Neuronal stem cell (in vitro differentiated cells): ENCODE results near the gene TFB1M.

Experiments used
- DNase-seq: peaks from one replicate; pipeline ENCODE4 v3.0.0-alpha.2; 2013; ENCODE audit warnings: low spot score
- H2AFZ ChIP-seq: one replicate; pipeline ENCODE4 v1.6.1; 2013; ENCODE audit warnings: mild to moderate bottlenecking, low read length, inconsistent platforms
- H2AK5ac ChIP-seq: 2 replicates; pipeline ENCODE4 v1.6.1; 2013; ENCODE audit warnings: low read depth, mild to moderate bottlenecking, inconsistent platforms, low read length, moderate library complexity, mixed read lengths
- H2BK120ac ChIP-seq: 2 replicates; pipeline ENCODE4 v1.6.1; 2013; ENCODE audit warnings: low read depth, mild to moderate bottlenecking, inconsistent platforms, low read length, moderate library complexity, mixed read lengths
- H2BK12ac ChIP-seq: one replicate; pipeline ENCODE4 v1.6.1; 2013; ENCODE audit warnings: low read length, inconsistent platforms
- H2BK15ac ChIP-seq: 2 replicates; pipeline ENCODE4 v1.6.1; 2013; ENCODE audit warnings: mild to moderate bottlenecking, low read length, inconsistent platforms, mixed read lengths
- H2BK5ac ChIP-seq: one replicate; pipeline ENCODE4 v1.6.1; 2013; ENCODE audit warnings: inconsistent platforms, mild to moderate bottlenecking, low read length, moderate library complexity
- H3K14ac ChIP-seq: one replicate; pipeline ENCODE4 v1.6.1; 2013; ENCODE audit warnings: low read length, inconsistent platforms
- H3K18ac ChIP-seq: 2 replicates; pipeline ENCODE4 v1.6.1; 2013; ENCODE audit warnings: low read length, inconsistent platforms
- H3K23ac ChIP-seq: 2 replicates; pipeline ENCODE4 v1.6.1; 2013; ENCODE audit warnings: low read depth, mild to moderate bottlenecking, mixed read lengths, low read length, inconsistent platforms; ENCODE audit not compliant: poor library complexity
- H3K27ac ChIP-seq: replicated peaks from 3 replicates; pipeline ENCODE4 v1.5.1; 2013; ENCODE audit warnings: low read length, inconsistent platforms
- H3K27me3 ChIP-seq, 3 experiments: 2 replicates each; pipeline ENCODE4 v1.6.1; 2013; ENCODE audit warnings: low read length in 3 of 3, mild to moderate bottlenecking in 2 of 3, inconsistent platforms in 1 of 3, low read depth in 1 of 3, mixed read lengths in 1 of 3, moderate library complexity in 1 of 3; ENCODE audit not compliant: control insufficient read depth in 3 of 3, insufficient read depth in 3 of 3
- H3K36me3 ChIP-seq, 2 donors: replicated peaks in 1 of 2; 2 replicates each; pipeline ENCODE4 v1.6.1; 2013; ENCODE audit warnings: low read length in 2 of 2; ENCODE audit not compliant: control insufficient read depth in 2 of 2, insufficient read depth in 2 of 2
- H3K4ac ChIP-seq: 2 replicates; pipeline ENCODE4 v1.6.1; 2013; ENCODE audit warnings: inconsistent platforms, mild to moderate bottlenecking, low read length, moderate library complexity
- H3K4me1 ChIP-seq, 2 donors: 1 replicate in 1 of 2; 2 replicates in 1 of 2; pipeline ENCODE4 v1.6.1; 2013; ENCODE audit warnings: low read length in 2 of 2, low read depth in 1 of 2; ENCODE audit not compliant: control insufficient read depth in 2 of 2, insufficient read depth in 1 of 2
- H3K4me2 ChIP-seq: one replicate; pipeline ENCODE4 v1.6.1; 2013; ENCODE audit warnings: mild to moderate bottlenecking, low read length, inconsistent platforms; ENCODE audit not compliant: insufficient read depth, poor library complexity, severe bottlenecking
- H3K4me3 ChIP-seq, 2 donors: 2 replicates each; pipeline ENCODE4 v1.5.1; 2013; ENCODE audit warnings: low read length in 2 of 2, mild to moderate bottlenecking in 2 of 2, inconsistent platforms in 1 of 2, moderate library complexity in 1 of 2
- H3K79me1 ChIP-seq: one replicate; pipeline ENCODE4 v1.6.1; 2013; ENCODE audit warnings: low read depth, mild to moderate bottlenecking, inconsistent platforms, low read length, moderate library complexity
- H3K9ac ChIP-seq: one replicate; pipeline ENCODE4 v1.6.1; 2013; ENCODE audit warnings: mild to moderate bottlenecking, low read depth, low read length, inconsistent platforms; ENCODE audit not compliant: poor library complexity
- H3K9me3 ChIP-seq, 2 donors: replicated peaks in 1 of 2; 2 replicates each; pipeline versions ENCODE3 to v1.6.1; 2013; ENCODE audit warnings: low read length in 2 of 2, mild to moderate bottlenecking in 2 of 2, inconsistent platforms in 1 of 2, low read depth in 1 of 2, mixed read lengths in 1 of 2, moderate library complexity in 1 of 2; ENCODE audit not compliant: control insufficient read depth in 2 of 2, insufficient read depth in 1 of 2
- H4K8ac ChIP-seq: one replicate; pipeline ENCODE4 v1.6.1; 2013; ENCODE audit warnings: low read depth, mild to moderate bottlenecking, inconsistent platforms, low read length, moderate library complexity
- H4K91ac ChIP-seq: one replicate; pipeline ENCODE4 v1.6.1; 2013; ENCODE audit warnings: low read length, low read depth, mild to moderate bottlenecking, inconsistent platforms; ENCODE audit not compliant: poor library complexity
- WGBS, 2 donors: extraction: QIAGEN DNeasy Blood & Tissue Kit; methylation state at CpG; one replicate each; pipeline ENCODE4 v1.1.7; 2013; ENCODE audit warnings: missing lambda C conversion rate in 2 of 2, mixed read lengths in 1 of 2; ENCODE audit not compliant: insufficient read length in 2 of 2, insufficient replicate concordance in 1 of 2; ENCODE audit errors: extremely low coverage in 2 of 2; 5-methylcytosine and 5-hydroxymethylcytosine counted together

Gene TFB1M

DNA sequence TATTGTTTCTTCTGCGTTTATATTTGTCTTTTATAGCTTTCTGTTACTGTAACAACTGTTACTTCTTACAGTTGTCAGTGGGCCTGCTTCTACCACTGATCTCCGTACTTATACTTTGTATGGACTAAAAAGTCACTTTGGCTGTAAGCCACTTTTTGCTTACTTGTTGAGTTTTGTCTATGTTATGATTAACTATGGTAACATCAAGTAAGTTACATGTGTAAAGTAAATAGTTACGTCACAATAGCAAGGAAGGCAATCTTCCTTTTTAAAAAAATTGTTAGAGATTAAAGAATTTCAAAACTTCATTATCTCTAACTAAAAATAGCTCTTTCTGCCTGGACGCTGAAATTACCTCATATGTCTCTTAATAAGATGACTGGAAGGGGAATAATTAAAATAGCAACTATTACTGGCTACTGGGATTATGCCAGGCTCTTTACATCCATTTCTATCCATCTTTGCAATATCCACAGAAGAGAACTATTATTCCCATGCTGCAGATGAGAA is 10.9 kb downstream of the TFB1M start:
- no peak for DNase-seq
- no CpG with 5 or more reads among the region's 4 CpGs for WGBS, 2 donors
- no peak overlapping the region for H3K23ac ChIP-seq
- no peak overlapping the region for H3K4me2 ChIP-seq
- peaks cover 2% of the 10 kb centered on the region for H3K79me1 ChIP-seq
- H4K91ac ChIP-seq: no peak overlapping the region
- H4K8ac ChIP-seq: no peak overlapping the region
- no peaks in the 10 kb centered on the region for H3K27me3 ChIP-seq
- H2BK120ac ChIP-seq: no peak overlapping the region
- H3K4me1 ChIP-seq: peaks cover 0 to 1% of the 10 kb centered on the region in 2 donors
- H3K9ac ChIP-seq: no peak overlapping the region
- H2AFZ ChIP-seq: no peak overlapping the region
- no peak overlapping the region for H3K18ac ChIP-seq
- H2BK5ac ChIP-seq: no peak overlapping the region
- H2BK12ac ChIP-seq: no peak overlapping the region
- no peak overlapping the region for H3K27ac ChIP-seq
- H3K9me3 ChIP-seq: no peaks in the 10 kb centered on the region
- no peak overlapping the region for H2AK5ac ChIP-seq
- no peak overlapping the region for H2BK15ac ChIP-seq
- H3K4ac ChIP-seq: no peak overlapping the region
- H3K36me3 ChIP-seq: peaks cover 10 to 83% of the 10 kb centered on the region in 2 donors
- no peak overlapping the region for H3K4me3 ChIP-seq
- no peak overlapping the region for H3K14ac ChIP-seq

DNA sequence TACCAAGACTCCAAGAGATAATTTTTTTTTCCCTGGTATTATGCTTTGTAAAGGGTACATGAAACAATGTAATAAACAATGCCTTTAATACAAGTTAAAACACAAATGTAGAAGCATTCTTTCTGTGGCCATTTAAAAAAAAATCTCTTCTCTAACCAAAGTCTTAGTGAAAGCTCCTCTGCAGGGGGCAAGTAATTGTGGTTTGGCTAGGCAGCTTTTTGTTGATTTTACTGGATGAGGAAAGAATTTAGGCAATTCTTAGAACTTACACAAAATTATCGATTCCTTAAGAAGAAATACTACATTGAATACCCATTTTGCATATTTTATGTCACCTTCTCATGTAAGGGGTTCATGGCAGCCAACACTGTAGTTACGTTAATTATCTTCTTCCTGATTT is 12.4 kb downstream of the TFB1M start:
- no peak overlapping the region for H3K4me3 ChIP-seq
- H2BK15ac ChIP-seq: no peak overlapping the region
- H2BK5ac ChIP-seq: no peak overlapping the region
- H2AFZ ChIP-seq: no peak overlapping the region
- no peak for DNase-seq
- no peak overlapping the region for H3K23ac ChIP-seq
- H3K27me3 ChIP-seq: no peaks in the 10 kb centered on the region
- no peak overlapping the region for H2BK12ac ChIP-seq
- H4K91ac ChIP-seq: no peak overlapping the region
- no peak overlapping the region for H3K18ac ChIP-seq
- no peak overlapping the region for H4K8ac ChIP-seq
- H3K36me3 ChIP-seq: peaks cover 5 to 83% of the 10 kb centered on the region in 2 donors
- peaks cover 1 to 2% of the 10 kb centered on the region in 2 donors for H3K4me1 ChIP-seq
- peaks cover 2% of the 10 kb centered on the region for H3K79me1 ChIP-seq
- no peaks in the 10 kb centered on the region for H3K9me3 ChIP-seq
- H3K27ac ChIP-seq: no peak overlapping the region
- H2AK5ac ChIP-seq: no peak overlapping the region
- no peak overlapping the region for H2BK120ac ChIP-seq
- no peak overlapping the region for H3K9ac ChIP-seq
- H3K14ac ChIP-seq: no peak overlapping the region
- H3K4ac ChIP-seq: no peak overlapping the region
- WGBS, 2 donors: no CpG with 5 or more reads among the region's 2 CpGs
- no peak overlapping the region for H3K4me2 ChIP-seq

DNA sequence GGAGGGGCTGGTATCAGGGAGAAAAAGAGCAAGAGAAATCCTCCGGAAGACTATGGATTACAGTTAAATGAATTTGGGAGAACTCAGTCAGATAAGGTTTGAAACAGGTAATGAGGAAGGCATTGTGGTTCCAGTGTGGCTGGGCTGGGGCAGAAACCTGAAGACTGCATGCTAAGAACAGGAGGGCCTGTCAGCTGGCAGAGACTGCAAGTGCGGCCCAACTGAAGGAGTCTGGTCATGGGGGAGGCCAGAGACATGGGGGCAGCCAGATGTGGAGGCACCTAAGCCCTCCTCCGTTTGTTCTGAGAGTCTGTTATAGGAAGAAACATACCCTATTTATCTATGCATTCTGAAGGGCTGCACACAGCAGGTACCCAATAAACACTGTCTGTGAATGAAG is 16.6 kb downstream of the TFB1M start:
- Histone ChIP-seq H2AK5ac (no peak overlapping the region), H3K18ac (no peak overlapping the region), H2BK5ac (no peak overlapping the region), H2BK120ac (no peak overlapping the region), H2AFZ (no peak overlapping the region), H3K14ac (no peak overlapping the region), H3K9me3 (no peaks in the 10 kb centered on the region), H3K23ac (no peak overlapping the region), H3K4me2 (no peak overlapping the region), H4K8ac (no peak overlapping the region), H3K4ac (no peak overlapping the region), H3K27ac (no peak overlapping the region), H3K79me1 (no peaks in the 10 kb centered on the region), H3K36me3 (peaks cover 3 to 88% of the 10 kb centered on the region in 2 donors), H4K91ac (no peak overlapping the region), H3K27me3 (no peaks in the 10 kb centered on the region), H3K4me1 (peaks cover 1 to 2% of the 10 kb centered on the region in 2 donors), H2BK15ac (no peak overlapping the region), H3K4me3 (no peak overlapping the region), H2BK12ac (no peak overlapping the region), H3K9ac (no peak overlapping the region)
- no peak for DNase-seq
- no CpG with 5 or more reads among the region's 3 CpGs for WGBS, 2 donors

DNA sequence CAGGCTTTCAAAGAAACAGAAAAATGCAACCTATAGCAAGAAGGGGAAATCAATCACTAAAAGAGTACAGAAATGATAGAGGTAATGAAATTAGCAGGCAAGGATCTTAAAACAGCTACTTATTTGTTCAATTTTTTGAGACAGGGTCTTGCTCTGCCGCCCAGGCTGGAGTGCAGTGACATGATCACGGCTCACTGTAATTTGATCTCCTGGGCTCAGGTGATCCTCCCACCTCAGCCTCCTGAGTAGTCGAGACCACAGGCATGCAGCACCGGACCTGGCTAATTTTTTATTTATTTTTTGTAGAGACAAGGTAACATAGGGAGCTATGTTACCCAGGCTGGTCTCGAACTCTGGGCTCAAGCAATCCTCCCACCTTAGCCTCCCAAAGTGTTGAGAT is 21.6 kb downstream of the TFB1M start:
- peaks cover 2% of the 10 kb centered on the region in 2 donors for H3K4me1 ChIP-seq
- DNase-seq: no peak
- H3K27ac ChIP-seq: no peak overlapping the region
- H3K36me3 ChIP-seq: peaks cover 7 to 91% of the 10 kb centered on the region in 2 donors
- no peak overlapping the region for H3K23ac ChIP-seq
- H3K79me1 ChIP-seq: no peaks in the 10 kb centered on the region
- H3K4me3 ChIP-seq: no peak overlapping the region
- no peak overlapping the region for H3K4me2 ChIP-seq
- H3K4ac ChIP-seq: no peak overlapping the region
- H2BK120ac ChIP-seq: no peak overlapping the region
- H3K9me3 ChIP-seq: no peaks in the 10 kb centered on the region
- H3K14ac ChIP-seq: no peak overlapping the region
- WGBS, 2 donors: no CpG with 5 or more reads among the region's 5 CpGs
- H4K8ac ChIP-seq: no peak overlapping the region
- H2BK12ac ChIP-seq: no peak overlapping the region
- no peak overlapping the region for H3K9ac ChIP-seq
- H2AFZ ChIP-seq: no peak overlapping the region
- no peak overlapping the region for H4K91ac ChIP-seq
- H3K27me3 ChIP-seq: no peaks in the 10 kb centered on the region
- no peak overlapping the region for H2AK5ac ChIP-seq
- no peak overlapping the region for H3K18ac ChIP-seq
- no peak overlapping the region for H2BK5ac ChIP-seq
- no peak overlapping the region for H2BK15ac ChIP-seq
